ENCODE results near the gene TRPM3. TPM values are rescaled to one million over a fixed set of nuclear protein-coding genes. Genes with fewer than 3 reads are reported as not detected.

TRPM3 gene
- total RNA-seq, 1 experiment from 2014 or later, result not detected

- no TSS peak for BruUV-seq (replicated peaks)
- no peaks in the 10 kb centered on the region for H3K36me3 Mint-ChIP-seq (ENCODE audit: insufficient read depth, unreplicated experiment)
- DNase-seq, result no peak
- H3K27me3 Mint-ChIP-seq (ENCODE audit: unreplicated experiment), result peaks cover 50% of the 10 kb centered on the region
- no peak overlapping the region for H3K4me3 Mint-ChIP-seq (ENCODE audit: low read depth, unreplicated experiment)
- no peaks in the 10 kb centered on the region for H3K4me1 Mint-ChIP-seq (ENCODE audit: low read depth, unreplicated experiment)
- intact Hi-C loops (cut with micrococcal nuclease; ENCODE audit: unreplicated experiment), result no loop called here
- CTCF ChIA-PET, result no interaction called here
- no peak for TF ChIP-seq CTCF (IDR thresholded peaks at IDR 0.05; ENCODE audit: unreplicated experiment)
- H3K27ac Mint-ChIP-seq (ENCODE audit: unreplicated experiment), result no peak overlapping the region
- H3K9me3 Mint-ChIP-seq (ENCODE audit: low read depth, unreplicated experiment), result no peaks in the 10 kb centered on the region
Observed at GRCh38 chr9:70761139-70761670, 360.2 kb downstream of the TRPM3 start.

- TF ChIP-seq CTCF (IDR thresholded peaks at IDR 0.05; ENCODE audit: unreplicated experiment), result no peak
- H3K9me3 Mint-ChIP-seq (ENCODE audit: low read depth, unreplicated experiment), result no peaks in the 10 kb centered on the region
- no peak overlapping the region for H3K27ac Mint-ChIP-seq (ENCODE audit: unreplicated experiment)
- CTCF ChIA-PET, result no interaction called here
- no peaks in the 10 kb centered on the region for H3K36me3 Mint-ChIP-seq (ENCODE audit: insufficient read depth, unreplicated experiment)
- H3K4me1 Mint-ChIP-seq (ENCODE audit: low read depth, unreplicated experiment), result no peaks in the 10 kb centered on the region
- DNase-seq, result no peak
- H3K4me3 Mint-ChIP-seq (ENCODE audit: low read depth, unreplicated experiment), result no peak overlapping the region
- intact Hi-C loops (cut with micrococcal nuclease; ENCODE audit: unreplicated experiment), result no loop called here
- no TSS peak for BruUV-seq (replicated peaks)
- H3K27me3 Mint-ChIP-seq (ENCODE audit: unreplicated experiment), result peaks cover 59% of the 10 kb centered on the region
Observed at GRCh38 chr9:70760228-70760627, 361.2 kb downstream of the TRPM3 start.

- H3K36me3 Mint-ChIP-seq (ENCODE audit: insufficient read depth, unreplicated experiment), result no peaks in the 10 kb centered on the region
- BruUV-seq (replicated peaks), result no TSS peak
- intact Hi-C loops (cut with micrococcal nuclease; ENCODE audit: unreplicated experiment), result no loop called here
- TF ChIP-seq CTCF (IDR thresholded peaks at IDR 0.05; ENCODE audit: unreplicated experiment), result no peak
- no peak overlapping the region for H3K4me3 Mint-ChIP-seq (ENCODE audit: low read depth, unreplicated experiment)
- no peak for DNase-seq
- peaks cover 64% of the 10 kb centered on the region for H3K27me3 Mint-ChIP-seq (ENCODE audit: unreplicated experiment)
- no peaks in the 10 kb centered on the region for H3K4me1 Mint-ChIP-seq (ENCODE audit: low read depth, unreplicated experiment)
- H3K27ac Mint-ChIP-seq (ENCODE audit: unreplicated experiment), result no peak overlapping the region
- no peaks in the 10 kb centered on the region for H3K9me3 Mint-ChIP-seq (ENCODE audit: low read depth, unreplicated experiment)
- CTCF ChIA-PET, result no interaction called here
Observed at GRCh38 chr9:70753311-70753710, 368.1 kb downstream of the TRPM3 start.

GRCh38 chr9:70749066-70749465 is 372.4 kb downstream of the TRPM3 start:
- TF ChIP-seq CTCF (IDR thresholded peaks at IDR 0.05; ENCODE audit: unreplicated experiment), result no peak
- Mint-ChIP-seq H3K4me3 (ENCODE audit: low read depth, unreplicated experiment) (no peak overlapping the region), H3K4me1 (ENCODE audit: low read depth, unreplicated experiment) (no peaks in the 10 kb centered on the region), H3K27ac (ENCODE audit: unreplicated experiment) (no peak overlapping the region), H3K27me3 (ENCODE audit: unreplicated experiment) (peaks cover 30% of the 10 kb centered on the region), H3K9me3 (ENCODE audit: low read depth, unreplicated experiment) (no peaks in the 10 kb centered on the region), H3K36me3 (ENCODE audit: insufficient read depth, unreplicated experiment) (no peaks in the 10 kb centered on the region)
- BruUV-seq (replicated peaks), result no TSS peak
- CTCF ChIA-PET, result no interaction called here
- intact Hi-C loops (cut with micrococcal nuclease; ENCODE audit: unreplicated experiment), result no loop called here
- no peak for DNase-seq
